HEK293T (cell line): ENCODE measurements around the gene ESRRG.

ENCODE experiments used
- ARNT ChIP-seq: fragments of 450-650 bp; IDR thresholded peaks from 2 replicates; pipeline ENCODE4 v1.6.1; 2017; ENCODE audit warnings: mild to moderate bottlenecking
- BHLHE40 ChIP-seq: fragments of 450-650 bp; IDR thresholded peaks from 2 replicates; pipeline ENCODE4 v1.6.1; 2016; ENCODE audit warnings: mild to moderate bottlenecking, moderate library complexity, borderline replicate concordance
- CTBP1 ChIP-seq: fragments of 450-650 bp; IDR thresholded peaks from 2 replicates; pipeline ENCODE4 v1.6.1; 2016; ENCODE audit warnings: borderline replicate concordance
- FOXA1 ChIP-seq: fragments of 450-650 bp; IDR thresholded peaks from 2 replicates; pipeline ENCODE4 v1.6.1; 2016; ENCODE audit warnings: mild to moderate bottlenecking
- FOXK2 ChIP-seq: fragments of 450-650 bp; IDR thresholded peaks from 2 replicates; pipeline ENCODE4 v1.6.1; 2016; ENCODE audit warnings: mild to moderate bottlenecking
- FOXM1 ChIP-seq: fragments of 450-650 bp; IDR thresholded peaks from 2 replicates; pipeline ENCODE4 v1.6.1; 2017; ENCODE audit warnings: mild to moderate bottlenecking, borderline replicate concordance
- HDGF ChIP-seq: fragments of 450-650 bp; IDR thresholded peaks from 2 replicates; pipeline ENCODE4 v1.6.1; 2017; ENCODE audit warnings: antibody characterized with exemption, borderline replicate concordance
- L3MBTL2 ChIP-seq: fragments of 450-650 bp; conservative IDR thresholded peaks from 2 replicates; pipeline ENCODE4 v1.6.1; 2016; ENCODE audit warnings: mild to moderate bottlenecking
- LEF1 ChIP-seq: fragments of 450-650 bp; IDR thresholded peaks from 2 replicates; pipeline ENCODE4 v1.6.1; 2017; ENCODE audit warnings: mild to moderate bottlenecking, borderline replicate concordance
- NFRKB ChIP-seq: fragments of 450-650 bp; IDR thresholded peaks from 2 replicates; pipeline ENCODE4 v1.6.1; 2016; ENCODE audit warnings: mild to moderate bottlenecking, moderate library complexity
- PKNOX1 ChIP-seq: fragments of 450-650 bp; IDR thresholded peaks from 2 replicates; pipeline ENCODE4 v1.6.1; 2016
- SP1 ChIP-seq: fragments of 450-650 bp; IDR thresholded peaks from 2 replicates; pipeline ENCODE4 v1.6.1; 2017
- SUZ12 ChIP-seq: fragments of 450-650 bp; IDR thresholded peaks from 2 replicates; pipeline ENCODE4 v1.6.1; 2016; ENCODE audit warnings: mild to moderate bottlenecking
- ZNF384 ChIP-seq: fragments of 450-650 bp; IDR thresholded peaks from 2 replicates; pipeline ENCODE4 v1.6.1; 2016

GRCh38 chr1:216560527-216560926, 162.7 kb downstream of the ESRRG start:
- TF ChIP-seq FOXA1 (no peak), ZNF384 (no peak), SP1 (no peak), FOXM1 (no peak), L3MBTL2 (no peak), SUZ12 (no peak), PKNOX1 (no peak), LEF1 (no peak), ARNT (no peak), CTBP1 (no peak), FOXK2 (no peak), HDGF (no peak), BHLHE40 (no peak), NFRKB (no peak)
